Measurements from ENCODE around the gene DLEC1. TPM values are rescaled to one million over a fixed set of nuclear protein-coding genes. Genes with fewer than 3 reads are reported as not detected.

DLEC1 gene
- total RNA-seq, 1 experiment from 2014 or later = 0.81 TPM

- no peak overlapping the region for H3K4me3 Mint-ChIP-seq
- DNase-seq (ENCODE audit: low spot score) (peak; percentile 88), ATAC-seq (peak; percentile 26)
- H3K4me1 Mint-ChIP-seq = peaks cover 26% of the 10 kb centered on the region
- H3K27ac Mint-ChIP-seq = no peak overlapping the region
- H3K9me3 Mint-ChIP-seq = no peaks in the 10 kb centered on the region
- H3K27me3 Mint-ChIP-seq (ENCODE audit: low read depth) = peaks cover 29% of the 10 kb centered on the region
- peaks cover 2% of the 10 kb centered on the region; the same call in 1 of the 2 replicates for H3K36me3 Mint-ChIP-seq
- TF ChIP-seq CREB1 (CRISPR knock-in tag; IDR thresholded peaks at IDR 0.05) (no peak), NR3C1 (CRISPR knock-in tag; conservative IDR thresholded peaks at IDR 0.05; ENCODE audit: low read depth) (no peak), CTCF (IDR thresholded peaks at IDR 0.05) (peak; percentile 97), USF1 (CRISPR knock-in tag; IDR thresholded peaks at IDR 0.05) (peak; percentile 97), MAX (CRISPR knock-in tag; IDR thresholded peaks at IDR 0.05) (peak; percentile 58; the same call in 1 of the 2 replicates), USF2 (CRISPR knock-in tag; IDR thresholded peaks at IDR 0.05) (peak; percentile 95)
- ChIA-PET CTCF (interaction anchor here (0.6 to 1.9 kb wide), 44 partner anchors 10 to 654 kb away, joined by 3 to 39 read pairs (median 3); partner anchors contain the start of genes ACAA1, ACVR2B, DLEC1 and OXSR1), POLR2A (interaction anchor here (1.0 kb wide), 1 partner anchor 23 kb away, joined by 3 read pairs; no protein-coding TSS in a partner anchor)
Measured at GRCh38 chr3:37996785-37997301, 42.2 kb upstream of the DLEC1 start.

- Mint-ChIP-seq H3K9me3 (no peaks in the 10 kb centered on the region), H3K27ac (no peak overlapping the region), H3K4me3 (no peak overlapping the region), H3K36me3 (peaks cover 2% of the 10 kb centered on the region; the same call in 1 of the 2 replicates), H3K27me3 (ENCODE audit: low read depth) (peaks cover 26% of the 10 kb centered on the region), H3K4me1 (peaks cover 26% of the 10 kb centered on the region)
- ChIA-PET POLR2A (interaction anchor here (1.0 kb wide), 1 partner anchor 23 kb away, joined by 3 read pairs; no protein-coding TSS in a partner anchor), CTCF (interaction anchor here (0.6 to 1.9 kb wide), 40 partner anchors 9 to 646 kb away, joined by 3 to 39 read pairs (median 3); partner anchors contain the start of genes ACAA1, ACVR2B, DLEC1 and OXSR1)
- DNase-seq (ENCODE audit: low spot score) (peak; percentile 8), ATAC-seq (no peak)
- TF ChIP-seq E2F1 (CRISPR knock-in tag; IDR thresholded peaks at IDR 0.05) = no peak
- TF ChIP-seq ATF3 (CRISPR knock-in tag; conservative IDR thresholded peaks at IDR 0.05) = no peak
- no peak for TF ChIP-seq ZNF532 (CRISPR knock-in tag; IDR thresholded peaks at IDR 0.05; ENCODE audit: borderline replicate concordance)
Measured at GRCh38 chr3:37997342-37997741, 41.7 kb upstream of the DLEC1 start.

Measured in WTC11 (cell line).